ENCODE measurements around the gene CLCN1.

CLCN1 gene

GRCh38 chr7:143363016-143363937, 47.4 kb downstream of the CLCN1 start:
- DNase-seq (ENCODE audit: insufficient read length, low spot score) (no peak), FAIRE-seq (no peak)
- no peak for TF ChIP-seq CTCF (IDR thresholded peaks at IDR 0.05; ENCODE audit: insufficient read depth, missing control alignments)

GRCh38 chr7:143367972-143368371, 52.1 kb downstream of the CLCN1 start:
- DNase-seq (ENCODE audit: insufficient read length, low spot score) (no peak), FAIRE-seq (no peak)
- TF ChIP-seq CTCF (IDR thresholded peaks at IDR 0.05; ENCODE audit: insufficient read depth, missing control alignments), result no peak

- FAIRE-seq (no peak), DNase-seq (ENCODE audit: insufficient read length, low spot score) (no peak)
These were observed 52.5 kb downstream of the CLCN1 start for GRCh38 chr7:143368387-143368786.

GRCh38 chr7:143369678-143370651, 54.1 kb downstream of the CLCN1 start:
- FAIRE-seq (no peak), DNase-seq (ENCODE audit: insufficient read length, low spot score) (no peak)
- no peak for TF ChIP-seq CTCF (IDR thresholded peaks at IDR 0.05; ENCODE audit: insufficient read depth, missing control alignments)

More at GRCh38 chr7:143368387-143368786, 52.5 kb downstream of the CLCN1 start:
- no peak for TF ChIP-seq CTCF (IDR thresholded peaks at IDR 0.05; ENCODE audit: insufficient read depth, missing control alignments)

- FAIRE-seq (no peak), DNase-seq (ENCODE audit: insufficient read length, low spot score) (no peak)
- TF ChIP-seq CTCF (IDR thresholded peaks at IDR 0.05; ENCODE audit: insufficient read depth, missing control alignments), result no peak
These were observed 56.2 kb downstream of the CLCN1 start for GRCh38 chr7:143372070-143372469.

GRCh38 chr7:143373255-143373794, 57.4 kb downstream of the CLCN1 start:
- no peak for TF ChIP-seq CTCF (IDR thresholded peaks at IDR 0.05; ENCODE audit: insufficient read depth, missing control alignments)
- DNase-seq (ENCODE audit: insufficient read length, low spot score), result no peak

More at GRCh38 chr7:143373255-143373794, 57.4 kb downstream of the CLCN1 start:
- no peak for FAIRE-seq
